ENCODE results near the gene TNFAIP6. TPM values are rescaled to one million over a fixed set of nuclear protein-coding genes. Genes with fewer than 3 reads are reported as not detected.

The TNFAIP6 gene
- total RNA-seq (2022; extraction: Qiagen RNA extraction), result 0.51 to 0.89 TPM (median 0.87 TPM) in 5 replicates

GRCh38 chr2:151357359-151357758 is at the start of gene TNFAIP6:
TNFAIP6 (plus strand) TSS chr2:151357592; CDS start chr2:151357667, 75 bp downstream.

GRCh38 chr2:151409601-151410484 is 52.5 kb downstream of the TNFAIP6 start, which contains the start of gene RIF1:
RIF1 (plus strand) TSS chr2:151409902; CDS start chr2:151410424, 522 bp downstream.

Other genes with a start within 250 kb of the TNFAIP6 start
- 1.9 to 3.3 TPM (median 3.1 TPM) in 5 replicates for gene RBM43, start 95.7 kb upstream of the TNFAIP6 start, total RNA-seq (2022; extraction: Qiagen RNA extraction)
- gene NMI, start 67.9 kb upstream of the TNFAIP6 start, total RNA-seq (2022; extraction: Qiagen RNA extraction), result 10.1 to 12.5 TPM (median 10.6 TPM) in 5 replicates
- 12.1 to 25.9 TPM (median 15.7 TPM) in 5 replicates for gene RIF1, start 52.3 kb downstream of the TNFAIP6 start, total RNA-seq (2022; extraction: Qiagen RNA extraction)

Measured in A549 treated with AZD2906 at 1 μM for 4 hours (cell line).